NT2/D1 (cell line): ENCODE measurements around the gene CHRM3.
"Not testable (repeated sequence)": the region's sequence is repeated elsewhere in the genome, so short reads cannot be mapped to it uniquely, and the experiment has no call there.

ENCODE experiments used
- DNase-seq: peaks from one replicate; pipeline ENCODE4 v3.0.0-alpha.2; 2011; ENCODE audit warnings: low read depth, low spot score
- H3K27me3 ChIP-seq: 2 replicates; pipeline ENCODE4 v1.6.0; 2011; ENCODE audit warnings: mild to moderate bottlenecking; ENCODE audit not compliant: insufficient read length, insufficient read depth
- H3K36me3 ChIP-seq: 2 replicates; pipeline ENCODE4 v1.6.1; 2011; ENCODE audit warnings: mild to moderate bottlenecking, low read length, mixed read lengths; ENCODE audit not compliant: insufficient read depth, insufficient read length
- H3K4me1 ChIP-seq: 2 replicates; pipeline ENCODE4 v1.5.1; 2011; ENCODE audit not compliant: insufficient read depth, insufficient read length
- H3K4me3 ChIP-seq: 2 replicates; pipeline ENCODE4 v1.5.1; 2011; ENCODE audit warnings: low read depth; ENCODE audit not compliant: insufficient read length
- H3K9ac ChIP-seq: 2 replicates; pipeline ENCODE4 v1.6.0; 2011; ENCODE audit warnings: low read depth; ENCODE audit not compliant: insufficient read length
- H3K9me3 ChIP-seq: 2 replicates; pipeline ENCODE4 v1.5.1; 2011; ENCODE audit warnings: mild to moderate bottlenecking, low read length; ENCODE audit not compliant: insufficient read depth
- SUZ12 ChIP-seq: IDR thresholded peaks from 2 replicates; pipeline ENCODE4 v1.6.1; 2011; ENCODE audit not compliant: insufficient read length, insufficient read depth; ENCODE audit errors: extremely low read depth
- YY1 ChIP-seq: IDR thresholded peaks from 2 replicates; pipeline ENCODE4 v1.6.1; 2011; ENCODE audit not compliant: insufficient read length, insufficient read depth
- ZNF274 ChIP-seq: IDR thresholded peaks from 2 replicates; pipeline ENCODE4 v1.6.1; 2011; ENCODE audit warnings: mild to moderate bottlenecking, low read depth, low read length

CHRM3 gene

GRCh38 chr1:239357867-239358266 lies 28.5 kb upstream of the CHRM3 start:
- no peaks in the 10 kb centered on the region for H3K27me3 ChIP-seq
- no peak for DNase-seq
- no peaks in the 10 kb centered on the region for H3K4me1 ChIP-seq
- H3K4me3 ChIP-seq: no peak overlapping the region
- H3K9ac ChIP-seq: no peak overlapping the region
- no peak for TF ChIP-seq YY1
- TF ChIP-seq SUZ12: no peak
- TF ChIP-seq ZNF274: no peak
- H3K36me3 ChIP-seq: no peaks in the 10 kb centered on the region
- H3K9me3 ChIP-seq: no peaks in the 10 kb centered on the region

DNA sequence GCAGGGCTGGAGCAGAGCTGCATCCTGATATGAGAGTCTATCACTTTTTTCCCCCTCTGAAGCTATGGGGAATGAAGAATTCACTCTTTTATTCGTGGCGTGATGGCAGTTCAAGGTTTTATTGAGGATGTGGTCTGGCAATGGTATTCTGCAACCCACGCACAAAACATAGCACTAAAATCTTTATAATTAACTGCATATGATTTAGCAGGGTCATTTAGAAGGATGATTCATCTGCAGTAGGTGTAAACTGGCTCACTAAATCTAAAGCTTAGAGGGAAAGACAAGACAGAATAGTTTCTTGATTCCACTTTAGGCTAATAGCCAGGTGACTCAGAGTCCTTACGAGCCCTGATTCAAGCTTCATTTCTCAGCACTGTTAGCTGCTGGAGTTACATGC lies 25.0 kb upstream of the CHRM3 start:
- Histone ChIP-seq H3K4me1 (no peaks in the 10 kb centered on the region), H3K36me3 (no peaks in the 10 kb centered on the region), H3K9me3 (no peaks in the 10 kb centered on the region), H3K4me3 (no peak overlapping the region), H3K27me3 (no peaks in the 10 kb centered on the region), H3K9ac (no peak overlapping the region)
- no peak for TF ChIP-seq ZNF274
- no peak for TF ChIP-seq SUZ12
- no peak for DNase-seq

DNA sequence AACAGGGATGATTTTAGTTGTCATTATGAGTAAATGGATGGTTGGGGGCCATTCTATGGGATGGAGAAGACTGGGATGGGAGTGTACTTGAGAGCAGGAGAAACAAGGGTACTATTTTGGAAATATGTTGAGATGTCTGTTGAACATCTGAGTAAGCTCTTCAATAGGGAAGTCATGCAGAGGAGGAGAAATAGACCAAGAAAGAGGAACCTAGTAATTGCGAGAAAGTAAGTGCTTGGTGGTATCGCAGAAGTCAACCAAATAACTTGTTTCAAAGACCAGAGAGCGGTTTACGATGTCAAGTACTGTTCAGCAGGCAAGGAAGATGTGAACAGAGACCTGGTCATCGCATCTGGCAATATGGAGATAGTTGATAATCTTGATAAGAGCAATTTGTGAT lies 22.4 kb upstream of the CHRM3 start:
- H3K36me3 ChIP-seq: no peaks in the 10 kb centered on the region
- no peaks in the 10 kb centered on the region for H3K27me3 ChIP-seq
- no peak for DNase-seq
- TF ChIP-seq ZNF274 (no peak), SUZ12 (no peak), YY1 (no peak)
- no peak overlapping the region for H3K9ac ChIP-seq
- no peaks in the 10 kb centered on the region for H3K4me1 ChIP-seq
- no peaks in the 10 kb centered on the region for H3K9me3 ChIP-seq
- no peak overlapping the region for H3K4me3 ChIP-seq

DNA sequence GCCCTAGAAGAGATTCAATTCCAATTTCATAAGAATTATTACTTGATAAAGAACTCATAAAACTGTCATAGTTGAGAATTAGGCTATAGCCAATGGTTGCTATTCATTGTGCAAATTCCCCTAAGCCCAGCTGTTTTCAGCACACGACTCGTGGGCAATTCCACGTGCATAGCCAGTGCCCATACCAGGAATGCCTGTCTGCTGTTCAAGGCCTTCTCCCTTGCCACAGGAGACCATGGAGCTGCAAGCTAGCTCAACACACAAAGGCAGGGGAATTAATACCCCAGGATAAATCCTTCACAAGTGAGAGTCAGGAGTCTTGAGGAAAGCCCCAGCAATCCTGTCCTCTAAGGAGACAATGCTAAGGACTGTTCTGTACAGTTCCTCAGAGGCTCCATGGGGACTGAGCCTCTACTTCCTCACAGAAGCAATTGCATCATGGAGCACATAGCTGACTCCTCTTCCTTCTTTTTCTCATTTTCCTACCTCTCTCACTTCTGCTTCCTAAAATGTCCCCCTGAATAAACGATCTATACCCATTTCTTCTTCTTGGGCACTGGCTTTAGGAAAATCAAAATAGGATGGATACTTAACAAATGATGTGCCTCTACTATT lies 19.1 kb upstream of the CHRM3 start:
- H3K4me1 ChIP-seq: no peaks in the 10 kb centered on the region
- no peaks in the 10 kb centered on the region for H3K27me3 ChIP-seq
- no peak for DNase-seq
- TF ChIP-seq SUZ12 (no peak), ZNF274 (no peak), YY1 (no peak)
- H3K4me3 ChIP-seq: no peak overlapping the region
- no peaks in the 10 kb centered on the region for H3K36me3 ChIP-seq
- H3K9me3 ChIP-seq: no peaks in the 10 kb centered on the region
- no peak overlapping the region for H3K9ac ChIP-seq

GRCh38 chr1:239368436-239369109 lies 17.8 kb upstream of the CHRM3 start:
- no peak overlapping the region for H3K4me3 ChIP-seq
- H3K9me3 ChIP-seq: no peaks in the 10 kb centered on the region
- no peaks in the 10 kb centered on the region for H3K4me1 ChIP-seq
- no peak overlapping the region for H3K9ac ChIP-seq
- no peaks in the 10 kb centered on the region for H3K27me3 ChIP-seq
- TF ChIP-seq SUZ12: no peak
- TF ChIP-seq ZNF274: no peak
- no peaks in the 10 kb centered on the region for H3K36me3 ChIP-seq
- DNase-seq: no peak

- H3K27me3 ChIP-seq, H3K9me3 ChIP-seq, H3K9ac ChIP-seq, H3K36me3 ChIP-seq, DNase-seq, H3K4me1 ChIP-seq, H3K4me3 ChIP-seq: not testable (repeated sequence)
Measured at GRCh38 chr1:239370869-239371268, 15.5 kb upstream of the CHRM3 start.

DNA sequence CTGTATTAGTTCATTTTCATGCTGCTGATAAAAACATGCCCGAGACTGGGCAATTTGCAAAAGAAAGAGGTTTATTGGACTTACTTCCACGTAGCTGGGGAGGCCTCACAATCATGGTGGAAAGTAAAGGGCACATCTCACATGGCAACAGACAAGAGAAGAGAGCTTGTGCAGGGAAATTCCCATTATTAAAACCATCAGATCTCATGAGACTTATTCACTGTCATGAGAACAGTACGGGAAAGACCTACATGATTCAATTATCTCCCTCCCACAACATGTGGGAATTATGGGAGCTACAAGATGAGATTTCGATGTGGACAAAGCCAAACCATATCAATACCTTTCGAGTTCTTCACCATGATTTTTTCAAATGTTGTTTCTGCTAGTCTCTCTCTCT lies 3.7 kb upstream of the CHRM3 start:
- TF ChIP-seq ZNF274: no peak
- TF ChIP-seq YY1: no peak
- no peak for TF ChIP-seq SUZ12
- H3K36me3 ChIP-seq: no peaks in the 10 kb centered on the region
- H3K4me1 ChIP-seq: peaks cover 2% of the 10 kb centered on the region
- H3K27me3 ChIP-seq: peaks cover 29% of the 10 kb centered on the region
- H3K4me3 ChIP-seq: no peak overlapping the region
- no peak for DNase-seq
- no peaks in the 10 kb centered on the region for H3K9me3 ChIP-seq
- no peak overlapping the region for H3K9ac ChIP-seq

GRCh38 chr1:239383714-239384113 lies 2.7 kb upstream of the CHRM3 start:
- TF ChIP-seq ZNF274 (no peak), YY1 (no peak), SUZ12 (no peak)
- H3K4me3 ChIP-seq: no peak overlapping the region
- H3K36me3 ChIP-seq: no peaks in the 10 kb centered on the region
- H3K9ac ChIP-seq: no peak overlapping the region
- H3K4me1 ChIP-seq: peaks cover 2% of the 10 kb centered on the region
- H3K27me3 ChIP-seq: peaks cover 39% of the 10 kb centered on the region
- H3K9me3 ChIP-seq: no peaks in the 10 kb centered on the region
- DNase-seq: no peak
